Measurements from ENCODE around the gene OSBPL2.

The OSBPL2 gene

DNA sequence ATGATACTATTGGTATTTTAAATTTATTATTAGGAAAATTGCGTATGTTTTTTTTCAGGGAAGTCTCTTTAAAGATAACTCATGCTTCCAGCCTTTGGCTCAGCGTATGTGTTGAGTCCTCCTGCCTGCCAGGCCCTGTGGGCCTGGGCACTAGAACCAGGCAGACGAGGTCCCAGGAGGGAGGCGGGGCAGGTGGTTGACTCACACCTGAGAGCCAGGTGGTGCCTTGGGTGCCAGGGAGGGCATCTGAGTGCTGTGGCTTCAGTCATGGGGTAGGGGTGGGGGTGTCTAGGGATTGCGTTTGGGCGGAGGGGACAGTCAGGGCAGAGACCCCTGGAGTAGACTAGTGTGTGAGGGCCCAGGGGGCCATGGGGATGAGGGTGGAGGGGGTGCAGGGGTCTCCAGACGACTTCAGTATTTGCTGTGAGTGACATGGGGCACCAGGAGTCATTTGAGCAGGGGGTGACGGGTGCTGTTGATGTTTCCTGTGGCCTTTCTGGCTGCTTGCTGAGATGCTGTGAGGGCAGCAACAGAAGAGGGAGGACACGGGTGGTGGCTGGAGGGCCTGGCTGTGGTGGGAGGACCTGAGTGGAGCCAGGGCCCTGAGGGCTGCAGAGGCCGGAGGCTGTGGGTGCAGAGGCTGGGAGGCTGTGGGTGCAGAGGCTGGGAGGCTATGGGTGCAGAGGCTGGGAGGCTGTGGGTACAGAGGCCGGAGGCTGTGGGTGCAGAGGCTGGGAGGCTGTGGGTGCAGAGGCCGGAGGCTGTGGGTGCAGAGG, 49.6 kb downstream of the OSBPL2 start:
- no peak for DNase-seq

DNA sequence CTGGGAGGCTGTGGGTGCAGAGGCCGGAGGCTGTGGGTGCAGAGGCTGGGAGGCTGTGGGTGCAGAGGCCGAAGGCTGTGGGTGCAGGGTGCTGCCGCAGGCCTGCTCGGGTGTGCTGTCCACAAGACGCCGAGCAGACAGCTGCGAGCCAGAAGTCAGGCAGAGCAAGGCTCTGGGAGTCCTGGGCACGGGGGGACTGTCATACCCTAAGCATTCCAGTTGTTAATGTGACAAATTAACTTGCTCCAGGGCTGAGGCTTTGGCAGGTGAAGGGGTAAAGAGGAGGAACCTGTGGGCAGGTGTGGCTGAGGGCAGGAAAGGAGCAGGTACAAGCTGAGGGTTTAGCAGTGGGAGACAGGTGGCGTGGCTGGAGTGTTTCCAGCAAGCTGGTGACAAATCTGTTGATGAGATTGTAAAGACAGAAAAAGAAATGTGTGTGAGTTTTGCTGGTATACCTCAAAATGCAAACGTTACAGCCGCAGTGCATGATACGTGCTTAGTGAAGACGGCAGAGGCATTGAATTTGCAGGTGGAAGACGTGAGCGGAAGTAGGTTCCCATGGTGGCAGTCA, 50.3 kb downstream of the OSBPL2 start:
- DNase-seq: no peak

DNA sequence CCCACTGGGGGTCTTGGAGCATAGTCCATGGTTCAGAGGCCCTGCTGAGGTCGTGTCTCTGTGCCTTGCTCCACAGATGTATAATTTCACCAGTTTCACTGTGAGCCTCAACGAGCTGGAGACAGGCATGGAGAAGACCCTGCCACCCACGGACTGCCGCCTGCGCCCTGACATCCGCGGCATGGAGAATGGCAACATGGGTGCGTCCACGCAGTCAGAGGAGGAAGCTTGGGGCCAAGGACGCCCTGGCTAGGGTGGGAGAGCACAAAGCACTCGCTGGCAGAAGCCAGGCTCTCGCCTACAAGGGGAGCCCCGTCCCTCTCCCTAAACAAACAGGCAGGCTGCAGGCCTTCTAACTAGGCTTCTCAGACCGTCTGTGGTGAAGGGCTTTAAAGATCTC, 50.8 kb downstream of the OSBPL2 start:
- DNase-seq: no peak

DNA sequence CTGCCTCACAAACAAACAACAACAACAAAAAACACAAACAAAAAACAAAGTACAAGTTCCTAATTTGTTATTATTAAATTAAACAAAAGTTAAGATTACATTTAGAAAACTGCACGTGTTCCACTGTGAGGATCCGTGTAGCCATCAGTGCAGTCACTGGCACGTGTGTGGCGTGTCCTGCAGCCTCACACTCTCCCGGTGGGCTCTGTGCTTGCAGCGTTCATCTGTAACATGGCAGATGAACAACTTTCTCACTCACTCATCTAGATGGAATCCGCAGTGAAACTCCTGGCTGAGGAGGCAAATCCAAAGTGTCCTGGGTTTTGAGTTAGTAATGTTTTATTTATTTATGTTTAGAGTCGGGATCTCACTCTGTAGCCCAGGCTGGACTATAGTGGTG, 51.6 kb downstream of the OSBPL2 start:
- no peak for DNase-seq

DNA sequence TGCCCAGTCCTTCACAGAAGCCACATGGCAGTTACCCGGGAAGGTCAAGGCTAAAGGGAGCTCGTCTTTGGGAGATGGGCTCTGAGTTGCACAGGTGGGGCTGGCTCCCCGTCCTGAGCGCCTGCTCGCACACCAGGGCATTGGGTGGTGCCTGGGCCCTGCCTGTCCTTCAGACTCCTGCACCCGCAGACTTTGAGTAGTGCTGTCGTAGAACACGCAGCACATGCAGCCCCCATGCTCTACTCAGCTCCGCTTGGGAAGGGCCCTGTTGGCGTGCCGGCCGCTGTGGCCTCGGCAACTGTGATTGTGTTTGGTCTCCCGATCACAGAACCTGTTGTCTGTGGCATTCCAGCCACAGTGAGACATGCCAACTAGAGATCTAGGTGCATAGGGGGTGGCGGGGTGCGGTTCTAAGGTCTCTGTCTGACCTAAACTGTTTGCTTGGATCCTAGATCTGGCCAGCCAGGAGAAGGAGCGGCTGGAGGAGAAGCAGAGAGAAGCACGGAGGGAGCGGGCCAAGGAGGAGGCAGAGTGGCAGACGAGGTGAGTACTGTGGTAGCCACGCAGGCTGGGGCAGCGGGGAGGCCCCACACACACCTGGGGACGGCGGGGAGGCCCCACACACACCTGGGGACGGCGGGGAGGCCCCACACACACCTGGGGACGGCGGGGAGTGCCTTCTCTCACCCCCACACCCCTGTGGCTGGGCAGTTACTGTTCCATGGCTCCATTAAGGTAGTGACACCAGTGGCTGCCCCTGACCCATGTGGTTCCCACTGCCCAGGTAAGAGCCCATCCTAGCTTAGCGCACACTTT, 53.1 kb downstream of the OSBPL2 start:
- no peak for DNase-seq

DNA sequence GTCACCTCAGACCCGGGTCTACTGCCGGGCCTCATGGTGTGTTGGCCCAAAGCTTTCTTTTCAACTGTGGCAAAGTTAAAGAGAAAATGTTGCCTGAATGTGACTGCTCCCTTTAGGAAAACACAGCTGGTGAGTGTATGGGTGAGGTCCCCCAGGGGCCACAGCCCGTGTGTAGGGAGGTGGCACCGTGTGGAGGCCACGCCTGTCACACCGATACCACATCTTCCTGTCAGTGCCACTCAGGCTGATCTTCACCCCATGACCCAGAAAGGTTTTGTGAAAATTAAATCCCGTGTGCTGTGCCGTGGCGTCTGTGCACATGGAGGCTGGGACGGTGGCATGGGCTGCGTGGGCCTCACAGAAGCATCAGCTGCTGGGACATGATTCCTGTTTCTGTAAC, 53.8 kb downstream of the OSBPL2 start:
- no peak for DNase-seq

DNA sequence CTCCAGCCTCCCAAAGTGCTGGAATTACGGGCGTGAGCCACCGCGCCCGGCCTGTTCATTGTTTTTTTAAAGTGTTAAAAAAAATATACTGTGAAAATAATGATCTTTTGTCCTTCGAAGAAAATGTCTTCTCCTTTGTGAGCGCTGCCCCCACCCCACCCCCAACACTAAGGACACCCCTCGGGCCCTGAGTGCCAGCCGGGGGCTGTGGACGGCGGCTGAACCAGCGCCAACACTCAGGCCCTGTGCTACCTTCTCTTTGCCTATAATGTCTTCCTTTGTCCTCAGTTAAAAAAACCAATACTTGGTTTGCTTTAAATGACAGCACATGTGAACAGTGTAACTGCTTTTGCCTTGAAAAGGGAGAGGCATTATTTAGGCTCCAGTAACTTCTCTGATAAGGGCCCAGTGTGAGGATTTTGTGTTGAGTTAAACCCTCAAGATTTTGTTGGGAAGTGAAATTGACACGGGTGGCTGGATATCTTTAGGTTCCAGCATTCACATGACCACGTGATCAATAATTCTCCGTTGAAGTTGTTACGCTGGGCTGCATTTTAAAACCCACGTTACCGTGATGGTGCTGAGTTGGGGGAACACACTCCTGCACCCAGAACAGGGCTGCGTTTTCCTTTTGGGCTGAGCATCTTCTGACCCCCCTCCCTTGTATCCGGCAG, 54.9 kb downstream of the OSBPL2 start:
- no peak for DNase-seq

DNA sequence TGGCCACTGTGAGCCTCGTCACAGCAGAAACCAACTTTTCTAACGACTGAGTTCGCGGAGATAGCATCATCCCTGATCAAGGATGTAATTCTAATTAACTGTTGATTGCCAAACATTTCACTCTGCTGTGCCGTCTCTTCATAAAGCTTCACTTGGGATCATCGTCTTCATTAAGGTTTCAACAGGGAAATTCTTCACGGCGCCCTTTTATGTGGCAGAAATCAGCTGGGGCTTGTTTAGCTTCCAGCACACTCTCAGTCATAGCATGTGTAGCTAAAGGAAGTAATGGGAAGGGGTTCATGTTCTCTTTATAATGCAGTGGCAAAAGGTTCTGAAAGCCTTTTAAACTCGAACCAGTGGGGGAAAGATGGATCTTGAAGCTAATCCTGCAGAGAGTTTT, 55.6 kb downstream of the OSBPL2 start:
- DNase-seq: no peak

DNA sequence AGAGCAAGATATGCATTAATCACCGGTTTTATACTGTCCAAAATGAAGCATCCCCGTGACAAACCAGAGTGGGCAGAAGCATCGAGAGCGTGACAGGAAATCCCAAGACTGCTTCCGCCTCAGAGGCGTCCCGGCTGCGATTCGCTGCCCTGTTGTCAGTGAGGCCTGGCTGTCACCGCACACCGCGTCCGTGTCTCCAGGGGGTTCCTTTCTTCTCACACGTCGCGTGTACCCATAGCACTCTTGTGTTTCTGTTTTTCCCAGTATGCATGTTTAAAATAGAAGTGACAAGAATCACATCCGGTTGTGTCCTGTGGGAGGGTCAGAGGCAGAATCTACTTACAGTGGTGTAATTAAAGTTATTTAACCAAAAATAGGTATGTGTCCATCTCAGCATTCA, 56.2 kb downstream of the OSBPL2 start:
- no peak for DNase-seq

DNA sequence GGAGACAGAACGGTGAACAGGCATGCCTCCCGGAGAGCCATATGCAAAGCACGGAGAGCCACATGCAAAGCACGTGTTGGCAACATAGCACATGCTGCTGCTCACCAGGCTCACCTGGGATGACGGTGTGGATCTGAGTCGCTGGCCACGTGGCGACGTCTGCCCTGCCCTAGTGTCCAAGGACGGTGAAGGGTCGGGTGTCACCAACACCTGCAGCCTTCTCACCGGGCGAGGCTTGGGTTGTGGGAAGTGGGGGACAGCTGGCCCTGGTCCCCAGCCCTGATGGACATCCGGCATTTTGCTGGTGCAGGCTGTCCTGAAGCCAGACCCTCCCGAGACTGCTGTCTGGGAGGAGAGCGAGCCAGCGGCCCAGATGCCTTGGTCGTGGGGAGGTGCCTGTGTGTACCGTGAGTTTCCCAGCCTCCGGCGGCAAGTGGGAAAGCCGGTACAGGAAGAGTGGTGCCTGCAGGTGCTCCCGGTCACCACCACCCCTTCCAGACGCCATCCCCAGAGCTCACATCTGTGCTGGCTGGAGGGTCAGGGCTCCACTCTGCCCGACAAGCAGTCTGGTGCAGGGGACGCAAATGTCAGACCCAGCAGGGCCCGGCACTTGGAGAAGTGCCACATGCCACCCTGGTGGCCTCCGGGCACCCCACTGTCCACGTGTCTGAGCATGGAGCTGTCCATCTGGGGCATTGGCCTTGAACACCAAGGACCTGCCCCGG, 58.6 kb downstream of the OSBPL2 start:
- DNase-seq: no peak

DNA sequence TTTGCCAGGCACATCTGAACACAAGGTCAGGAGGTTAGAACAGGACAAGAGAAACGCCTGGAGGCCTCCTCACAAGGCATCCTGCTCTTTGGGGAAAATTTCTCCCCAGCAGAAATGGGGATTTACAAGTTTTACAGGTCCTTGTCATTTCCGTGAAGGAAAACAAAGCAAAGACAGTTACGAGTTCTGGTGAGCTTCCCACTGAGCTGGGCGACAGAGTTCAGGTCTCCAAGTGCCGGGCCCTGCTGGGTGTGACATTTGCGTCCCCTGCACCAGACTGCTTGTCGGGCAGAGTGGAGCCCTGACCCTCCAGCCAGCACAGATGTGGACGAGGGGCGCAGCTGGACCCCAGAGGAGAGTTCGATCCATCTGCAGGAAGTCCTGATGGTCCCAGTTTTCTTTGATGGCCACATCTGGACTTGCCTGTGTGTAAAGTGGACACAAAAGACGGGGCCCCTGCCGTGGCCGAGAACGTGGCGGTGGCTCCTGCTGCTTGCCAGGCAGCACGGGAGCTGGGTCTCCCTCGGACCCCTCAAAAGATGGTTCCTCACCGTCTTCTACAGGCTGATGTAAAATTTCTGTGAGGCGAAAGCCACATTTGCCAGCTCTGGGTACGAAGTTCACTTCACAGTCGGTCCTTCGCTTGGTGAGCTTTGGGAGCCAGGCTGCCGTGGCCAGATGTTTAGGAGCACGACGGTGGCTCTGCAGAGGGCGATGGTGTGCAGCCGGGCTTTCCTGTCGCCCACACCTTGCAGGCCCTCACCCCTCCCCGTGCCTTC, 59.3 kb downstream of the OSBPL2 start:
- no peak for DNase-seq

DNA sequence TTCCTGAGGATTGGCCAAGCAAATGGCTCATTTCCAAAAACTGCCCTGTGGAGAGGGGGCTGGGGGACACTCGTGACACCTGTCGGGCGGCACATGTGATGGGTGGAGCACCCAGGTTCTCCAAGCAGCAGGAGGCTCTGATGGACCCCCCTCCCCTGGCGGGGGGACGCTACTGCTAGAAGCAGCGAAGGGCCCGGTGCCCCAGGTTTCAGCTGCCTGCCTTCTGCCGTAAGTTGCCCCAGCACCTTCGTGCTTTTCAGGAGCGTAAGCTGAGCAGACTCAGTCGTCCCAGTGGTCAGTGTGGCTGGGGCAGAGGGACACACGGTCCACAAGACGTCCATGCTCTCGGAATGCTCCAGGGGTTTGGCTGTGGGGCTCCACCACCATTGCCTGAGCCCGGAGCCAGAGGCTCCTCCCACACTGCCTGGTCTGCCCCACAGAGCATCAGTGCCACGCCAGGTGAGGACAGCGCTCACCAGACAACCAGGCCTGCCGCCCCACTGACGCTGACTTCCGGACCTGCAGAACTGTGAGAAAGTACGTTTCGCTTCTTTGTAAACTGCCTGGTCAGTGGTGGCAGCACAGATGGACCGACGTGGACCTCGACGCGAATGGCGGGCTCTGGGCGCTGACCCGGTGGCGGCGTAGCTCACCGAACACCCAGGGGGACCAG, 60.4 kb downstream of the OSBPL2 start:
- DNase-seq: no peak

DNA sequence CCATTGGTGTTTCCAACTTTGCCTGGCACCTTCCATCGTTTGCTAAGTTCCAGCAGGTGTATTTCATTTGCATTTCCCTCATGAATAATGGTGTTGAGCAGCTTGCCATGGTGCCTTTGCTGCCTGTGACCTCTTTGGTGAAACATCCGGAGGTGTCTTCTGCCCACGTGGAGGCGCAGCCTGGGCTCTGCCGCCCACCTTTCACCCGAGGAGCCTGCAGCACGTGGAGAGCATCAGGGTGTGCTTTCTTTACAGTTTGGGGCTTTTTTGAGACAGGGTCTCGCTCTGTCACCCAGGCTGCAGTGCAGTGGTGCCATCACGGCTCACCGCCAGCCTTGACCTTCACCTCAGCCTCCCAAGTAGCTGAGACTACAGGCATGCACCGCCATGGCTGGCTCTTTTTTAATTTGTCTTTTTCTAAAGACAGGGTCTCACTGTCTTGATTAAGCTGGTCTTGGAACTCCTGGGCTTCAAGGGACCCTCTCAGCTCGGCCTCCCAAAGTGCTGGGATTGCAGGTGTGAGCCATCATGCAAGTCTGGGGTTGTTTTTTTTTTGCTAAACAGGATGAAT, 61.4 kb downstream of the OSBPL2 start:
- no peak for DNase-seq

DNA sequence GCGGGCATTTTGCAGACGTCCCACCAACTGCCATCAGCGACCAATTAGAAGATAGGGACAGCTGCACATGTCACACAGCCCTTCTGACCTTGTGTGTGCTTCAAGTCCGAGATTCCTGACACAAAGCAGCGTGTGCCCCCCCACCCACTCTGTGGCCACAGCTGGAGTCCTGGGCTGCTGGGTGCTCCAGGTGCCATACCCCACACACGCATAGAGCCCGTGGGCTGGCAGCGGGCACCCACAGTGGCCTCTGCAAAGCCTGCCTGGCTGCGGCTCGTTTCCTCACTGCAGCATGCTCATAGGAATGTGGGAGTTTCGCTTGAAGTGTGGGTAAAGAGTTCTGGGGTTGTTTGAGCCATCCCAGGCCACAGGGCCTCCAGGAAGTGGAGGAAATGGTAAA, 62.0 kb downstream of the OSBPL2 start:
- no peak for DNase-seq

DNA sequence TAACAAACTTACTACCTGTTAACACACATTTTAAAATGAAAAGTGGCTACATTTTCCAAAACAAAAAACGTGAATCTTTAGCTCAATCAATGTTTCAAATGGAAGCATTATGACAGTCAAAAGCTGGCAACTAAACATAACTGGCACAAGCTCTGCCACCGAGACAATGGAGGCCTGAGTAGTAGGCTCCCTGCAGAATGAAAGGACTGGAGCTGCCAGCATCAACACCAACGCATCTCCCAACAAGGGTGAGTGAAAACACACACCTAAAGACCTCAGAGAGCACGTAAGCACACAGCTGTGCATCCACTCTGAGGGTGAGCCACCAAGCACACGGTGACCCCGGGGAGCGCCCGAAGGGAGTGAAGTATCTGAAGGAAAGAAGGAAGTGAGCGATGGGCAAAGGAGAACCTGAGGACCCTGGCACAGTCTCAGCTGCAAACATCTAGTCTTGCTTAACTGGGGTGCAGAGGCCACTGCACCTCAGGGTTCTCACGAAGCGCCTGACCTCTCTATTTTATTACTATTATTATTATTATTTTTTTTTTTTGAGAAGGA, 62.9 kb downstream of the OSBPL2 start:
- DNase-seq: no peak

DNA sequence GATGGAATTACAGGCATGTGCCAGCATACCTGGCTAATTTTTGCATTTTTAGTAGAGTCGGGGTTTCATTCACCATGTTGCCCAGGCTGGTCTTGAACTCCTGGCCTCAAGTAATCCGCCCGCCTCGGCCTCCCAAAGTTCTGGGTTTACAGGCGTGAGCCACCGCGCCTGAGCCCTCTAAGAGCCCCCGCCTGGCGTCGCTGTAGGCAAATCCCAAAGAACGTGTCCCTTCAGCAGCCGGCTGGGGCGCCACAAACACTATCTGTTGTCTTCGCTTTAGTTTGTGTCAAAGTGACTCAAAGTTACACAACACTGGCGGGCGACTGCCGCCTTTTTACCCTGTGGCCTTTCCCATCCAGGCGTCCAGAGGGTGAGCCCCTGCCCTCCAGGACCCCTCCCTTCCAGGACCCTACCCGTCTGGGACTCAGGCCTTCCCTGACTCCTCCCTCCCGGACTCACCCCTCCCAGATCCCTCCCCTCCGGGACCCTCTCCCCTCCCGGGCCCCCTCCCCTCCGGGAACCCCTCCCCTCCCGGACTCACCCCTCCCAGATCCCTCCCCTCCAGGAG, 63.5 kb downstream of the OSBPL2 start:
- DNase-seq: peak; percentile 81 to 83

DNA sequence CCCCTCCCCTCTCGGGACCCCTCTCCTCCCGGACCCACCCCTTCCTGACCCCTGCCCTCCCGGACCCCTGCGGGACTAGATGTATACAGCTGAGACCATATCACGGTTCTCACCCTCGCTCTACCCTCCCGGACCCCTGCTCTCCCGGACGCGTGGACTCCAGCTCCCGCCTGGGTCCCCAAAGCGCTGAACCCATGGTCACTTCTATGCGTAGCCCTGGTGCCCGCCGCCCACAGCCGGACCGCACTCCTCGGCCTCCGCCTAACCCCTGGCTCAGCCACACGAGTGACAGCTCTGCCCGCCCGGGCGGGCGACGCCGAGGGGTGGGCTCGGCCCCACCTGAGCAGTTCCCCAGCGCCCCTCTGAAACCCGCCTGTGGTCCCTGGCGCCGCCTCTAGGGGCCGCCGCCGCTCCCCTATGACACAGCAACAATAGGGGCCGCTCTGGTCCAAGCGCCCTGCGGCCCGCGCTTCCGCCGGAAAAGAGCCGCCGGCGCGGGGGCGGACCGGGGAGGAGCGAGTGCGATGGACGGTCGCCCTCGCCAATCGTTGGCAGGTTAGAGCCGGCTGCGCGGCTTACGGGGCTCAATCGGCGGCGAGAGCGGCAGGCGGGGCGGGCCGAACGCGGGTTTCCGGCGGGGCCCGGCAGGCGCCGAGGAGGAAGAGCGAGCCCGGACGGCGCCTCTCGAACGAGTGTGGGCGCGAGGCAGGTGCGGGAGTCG, 64.2 kb downstream of the OSBPL2 start, which contains the start of gene ADRM1:
ADRM1 (plus strand) TSS at position 657 of the 721 bp plus-strand sequence. CDS start 572 bp downstream, outside the sequence.
- peak; percentile 94 to 97 for DNase-seq

DNA sequence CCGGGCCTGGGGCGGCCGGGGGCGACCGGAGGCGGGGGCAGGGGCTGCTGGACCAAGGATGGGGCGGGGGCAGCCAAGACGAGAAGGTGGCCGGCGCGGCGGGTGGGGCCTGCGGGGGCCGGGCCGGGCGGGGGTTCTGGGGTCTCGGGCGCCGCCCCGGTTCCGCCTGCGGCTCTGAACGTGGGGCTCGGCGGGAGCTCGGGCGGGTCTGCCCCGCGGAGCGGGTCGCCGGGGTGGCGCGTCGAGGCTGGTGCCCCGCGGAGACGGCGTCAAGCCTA, 64.7 kb downstream of the OSBPL2 start:
- no peak for DNase-seq

DNA sequence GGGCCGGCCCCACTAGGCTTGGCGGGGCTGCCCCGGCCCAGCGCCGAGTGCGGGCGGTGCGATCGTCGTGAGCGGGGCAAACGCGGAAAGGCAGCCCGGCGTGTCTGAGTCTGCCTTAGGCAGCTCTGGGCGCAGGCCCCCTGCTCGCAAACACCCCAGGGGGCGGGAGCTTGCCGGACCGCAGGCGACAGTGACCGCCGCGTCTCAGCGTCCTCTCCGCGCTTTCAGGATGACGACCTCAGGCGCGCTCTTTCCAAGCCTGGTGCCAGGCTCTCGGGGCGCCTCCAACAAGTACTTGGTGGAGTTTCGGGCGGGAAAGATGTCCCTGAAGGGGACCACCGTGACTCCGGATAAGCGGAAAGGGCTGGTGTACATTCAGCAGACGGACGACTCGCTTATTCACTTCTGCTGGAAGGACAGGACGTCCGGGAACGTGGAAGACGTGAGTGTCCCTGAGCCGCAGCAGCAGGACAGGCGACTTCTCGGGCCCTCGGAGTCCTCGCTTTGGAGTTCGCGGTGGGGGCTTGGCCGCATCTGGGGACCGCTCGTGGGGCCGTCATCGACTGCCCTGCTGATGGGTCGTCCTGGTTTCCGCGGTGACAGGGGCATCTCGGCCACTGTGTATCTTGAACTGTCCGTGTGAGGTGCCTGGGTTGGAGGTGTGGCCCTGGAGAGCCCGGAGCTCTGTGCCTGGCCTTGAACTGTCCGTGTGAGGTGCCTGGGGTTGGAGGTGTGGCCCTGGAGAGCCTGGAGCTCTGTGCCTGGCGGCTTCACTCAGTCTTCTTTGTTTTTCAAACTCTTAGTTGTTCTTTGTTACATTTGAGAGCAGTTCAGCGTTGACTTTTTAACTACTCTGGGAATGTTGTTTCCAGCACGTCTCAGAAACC, 65.3 kb downstream of the OSBPL2 start:
- peak in 1 of 2 donors; percentile 13 for DNase-seq

Measured in stimulated activated CD4-positive, alpha-beta T cell treated with anti-CD3 and anti-CD28 coated beads, Interleukin-2, amount 100 ng/mL, for 48 hours (primary cell).